Liver (tissue), 9 donors: Measurements from ENCODE around the gene JAK1. TPM values are rescaled to one million over a fixed set of nuclear protein-coding genes. Genes with fewer than 3 reads are reported as not detected.

Source experiments
- DNase-seq: peaks from one replicate; pipeline ENCODE4 v3.0.0-alpha.2; 2017; ENCODE audit warnings: low spot score
- H3K27ac ChIP-seq, 2 donors: one replicate each; pipeline ENCODE4 v1.7.0; 2013; ENCODE audit warnings: inconsistent platforms in 2 of 2, low read length in 2 of 2, control low read depth in 1 of 2, low read depth in 1 of 2, mild to moderate bottlenecking in 1 of 2
- H3K27me3 ChIP-seq, 4 donors: one replicate each; pipeline versions ENCODE4 v1.6.1 to v1.7.0; 2013; ENCODE audit warnings: low read length in 3 of 4, inconsistent platforms in 1 of 4, mild to moderate bottlenecking in 1 of 4, moderate library complexity in 1 of 4; ENCODE audit not compliant: control insufficient read depth in 4 of 4, insufficient read depth in 4 of 4
- H3K36me3 ChIP-seq, 4 donors: one replicate each; pipeline versions ENCODE4 v1.6.1 to v1.7.0; 2013; ENCODE audit warnings: low read length in 3 of 4, mild to moderate bottlenecking in 3 of 4, low read depth in 1 of 4, moderate library complexity in 1 of 4; ENCODE audit not compliant: control insufficient read depth in 4 of 4, insufficient read depth in 3 of 4
- H3K4me1 ChIP-seq, 4 donors: one replicate each; pipeline versions ENCODE4 v1.6.1 to v1.7.0; 2013; ENCODE audit warnings: low read length in 3 of 4, mild to moderate bottlenecking in 3 of 4, moderate library complexity in 1 of 4; ENCODE audit not compliant: control insufficient read depth in 4 of 4, insufficient read depth in 4 of 4
- H3K4me3 ChIP-seq, 3 donors: one replicate each; pipeline versions ENCODE4 v1.6.1 to v1.7.0; 2013; ENCODE audit warnings: low read length in 3 of 3, control low read depth in 1 of 3, low read depth in 1 of 3, mild to moderate bottlenecking in 1 of 3
- H3K9ac ChIP-seq, 2 donors: one replicate each; pipeline ENCODE4 v1.7.0; 2013; ENCODE audit warnings: low read length in 2 of 2, mild to moderate bottlenecking in 2 of 2, moderate library complexity in 2 of 2, control low read depth in 1 of 2, low read depth in 1 of 2
- H3K9me3 ChIP-seq, 4 donors: one replicate each; pipeline versions ENCODE4 v1.6.1 to v1.7.0; 2013; ENCODE audit warnings: low read length in 3 of 4; ENCODE audit not compliant: control insufficient read depth in 4 of 4
- EGR1 ChIP-seq, 2 donors: IDR thresholded peaks; 2 replicates each; pipeline ENCODE4 v1.6.1; 2016 to 2018; ENCODE audit warnings: antibody characterized with exemption in 2 of 2, low read depth in 2 of 2
- FOXA1 ChIP-seq: IDR thresholded peaks from 2 replicates; pipeline ENCODE4 v1.6.1; 2016; ENCODE audit warnings: antibody characterized with exemption
- FOXA2 ChIP-seq: IDR thresholded peaks from 2 replicates; pipeline ENCODE4 v1.6.1; 2016; ENCODE audit warnings: antibody characterized with exemption
- GABPA ChIP-seq, 2 donors: IDR thresholded peaks in 1 of 2; conservative IDR thresholded peaks in 1 of 2; 2 replicates each; pipeline ENCODE4 v1.6.1; 2016; ENCODE audit warnings: antibody characterized with exemption in 2 of 2, mild to moderate bottlenecking in 1 of 2, moderate library complexity in 1 of 2
- HNF4A ChIP-seq, 2 donors: conservative IDR thresholded peaks; 2 replicates each; pipeline ENCODE4 v1.6.1; 2016; ENCODE audit warnings: antibody characterized with exemption in 2 of 2, mild to moderate bottlenecking in 2 of 2
- HNF4G ChIP-seq: IDR thresholded peaks from 2 replicates; pipeline ENCODE4 v1.6.1; 2016; ENCODE audit warnings: antibody characterized with exemption
- JUND ChIP-seq, 2 donors: IDR thresholded peaks; 2 replicates each; pipeline ENCODE4 v1.6.1; 2016; ENCODE audit warnings: antibody characterized with exemption in 2 of 2
- NR2F2 ChIP-seq: IDR thresholded peaks from 2 replicates; pipeline ENCODE4 v1.6.1; 2016; ENCODE audit warnings: antibody characterized with exemption
- RAD21 ChIP-seq, 2 donors: IDR thresholded peaks; 2 replicates each; pipeline ENCODE4 v1.6.1; 2016; ENCODE audit warnings: antibody characterized with exemption in 2 of 2, mild to moderate bottlenecking in 2 of 2
- RXRA ChIP-seq, 2 donors: IDR thresholded peaks; 2 replicates each; pipeline ENCODE4 v1.6.1; 2017 to 2018; ENCODE audit warnings: antibody characterized with exemption in 2 of 2, mild to moderate bottlenecking in 1 of 2
- SP1 ChIP-seq: IDR thresholded peaks from 2 replicates; pipeline ENCODE4 v1.6.1; 2018; ENCODE audit warnings: antibody characterized with exemption, mild to moderate bottlenecking
- TAF1 ChIP-seq: conservative IDR thresholded peaks from 2 replicates; pipeline ENCODE4 v1.6.1; 2016; ENCODE audit warnings: antibody characterized with exemption, mild to moderate bottlenecking
- YY1 ChIP-seq: IDR thresholded peaks from 2 replicates; pipeline ENCODE4 v1.6.1; 2016; ENCODE audit warnings: antibody characterized with exemption, mild to moderate bottlenecking
- WGBS: extraction: QIAGEN DNeasy Blood & Tissue Kit; methylation state at CpG from one replicate; pipeline ENCODE4 v1.1.7; 2013; 5-methylcytosine and 5-hydroxymethylcytosine counted together
- polyA plus RNA-seq, 2 donors: library from polyadenylated mRNA; stranded (reverse) in 1 of 2; unstranded in 1 of 2; fragments of 200-250 nt in 1 of 2; fragments of >200 nt in 1 of 2; fragmentation: Nextera tagmentation in 1 of 2; extraction: Ambion mirVana in 1 of 2; gene quantifications; one replicate each; pipeline versions ENCODE4 v1.2.1 to v1.2.3, GENCODE V29; 2013 to 2015
- total RNA-seq, 2 donors: library from RNA; depleted of rRNA; stranded (reverse); fragments of >200 nt; gene quantifications; one replicate each; pipeline ENCODE4 v1.2.3, GENCODE V29; 2014
- TF ChIP-seq, protein P1 (sequence below): IDR thresholded peaks from 2 replicates; pipeline ENCODE4 v1.6.1; 2016; ENCODE audit warnings: antibody characterized with exemption, mild to moderate bottlenecking
- TF ChIP-seq, protein P2 (sequence below): IDR thresholded peaks from 2 replicates; pipeline ENCODE4 v1.6.1; 2016; ENCODE audit warnings: antibody characterized with exemption
- TF ChIP-seq, protein P3 (sequence below): IDR thresholded peaks from 2 replicates; pipeline ENCODE4 v1.6.1; 2016; ENCODE audit warnings: antibody characterized with exemption
- TF ChIP-seq, protein P4 (sequence below): IDR thresholded peaks from 2 replicates; pipeline ENCODE4 v1.6.1; 2016; ENCODE audit warnings: antibody characterized with exemption
- TF ChIP-seq, protein P5 (sequence below): fragments of 150-350 bp; IDR thresholded peaks from 2 replicates; pipeline ENCODE4 v1.5.1; 2017; ENCODE audit warnings: improper control_type of control experiment, low read depth, low read length; ENCODE audit not compliant: missing input control
- donor health status: healthy.
- donor health status: healthy.
- donor health status: healthy.
- donor health status: healthy.
- donor health status: healthy.

Gene JAK1
- total and polyA plus RNA-seq, 4 donors: 24.1 to 68.6 (median 34.5) TPM

DNA sequence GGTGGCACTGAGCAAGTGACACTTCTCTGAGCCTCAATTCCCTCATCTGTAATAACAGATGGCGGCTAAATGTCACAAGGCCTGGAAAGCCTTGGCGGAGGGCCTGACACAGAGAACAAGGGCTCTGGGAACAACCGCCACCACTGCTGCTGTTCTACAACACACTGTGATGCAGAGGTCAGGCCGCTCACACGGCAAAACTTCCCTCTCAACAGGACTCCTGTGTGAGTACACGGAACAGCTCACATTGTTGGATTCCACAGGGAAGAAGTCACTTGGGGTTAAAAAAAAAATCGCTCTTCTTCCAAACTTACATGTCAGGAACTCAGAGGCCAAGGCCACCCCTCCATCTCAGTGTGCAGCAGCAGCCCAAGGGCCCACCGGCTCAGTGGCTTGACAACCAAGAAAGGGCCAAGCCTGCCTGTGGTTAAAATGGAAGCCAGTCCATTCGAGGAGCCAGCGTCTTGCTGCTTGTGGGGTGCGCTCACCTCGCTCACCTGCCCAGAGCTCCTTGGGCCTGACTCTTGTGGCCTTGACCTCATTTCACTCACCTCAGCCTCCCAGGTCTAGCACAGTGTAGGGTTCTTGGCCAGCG lies 120.4 kb downstream of the JAK1 start:
- Histone ChIP-seq H3K4me1 (peaks cover 0 to 8% (median 4%) of the 10 kb centered on the region in 4 donors), H3K9me3 (no peaks in the 10 kb centered on the region), H3K27me3 (no peaks in the 10 kb centered on the region), H3K4me3 (no peak overlapping the region), H3K9ac (no peak overlapping the region), H3K27ac (no peak overlapping the region), H3K36me3 (peaks cover 13 to 63% (median 44%) of the 10 kb centered on the region in 4 donors)
- TF ChIP-seq TAF1 (no peak), RXRA (IDR thresholded peaks at IDR 0.05) (no peak), GABPA (IDR thresholded peaks at IDR 0.05 in 1 of 2, conservative IDR thresholded peaks at IDR 0.05 in 1 of 2) (no peak), YY1 (no peak), HNF4A (conservative IDR thresholded peaks at IDR 0.05) (no peak), FOXA1 (no peak), RAD21 (IDR thresholded peaks at IDR 0.05) (no peak), EGR1 (IDR thresholded peaks at IDR 0.05; ENCODE audit: low read depth in 2 of 2) (no peak), JUND (IDR thresholded peaks at IDR 0.05) (no peak), FOXA2 (no peak), HNF4G (no peak), SP1 (no peak), NR2F2 (no peak)
- TF ChIP-seq, protein P1, sequence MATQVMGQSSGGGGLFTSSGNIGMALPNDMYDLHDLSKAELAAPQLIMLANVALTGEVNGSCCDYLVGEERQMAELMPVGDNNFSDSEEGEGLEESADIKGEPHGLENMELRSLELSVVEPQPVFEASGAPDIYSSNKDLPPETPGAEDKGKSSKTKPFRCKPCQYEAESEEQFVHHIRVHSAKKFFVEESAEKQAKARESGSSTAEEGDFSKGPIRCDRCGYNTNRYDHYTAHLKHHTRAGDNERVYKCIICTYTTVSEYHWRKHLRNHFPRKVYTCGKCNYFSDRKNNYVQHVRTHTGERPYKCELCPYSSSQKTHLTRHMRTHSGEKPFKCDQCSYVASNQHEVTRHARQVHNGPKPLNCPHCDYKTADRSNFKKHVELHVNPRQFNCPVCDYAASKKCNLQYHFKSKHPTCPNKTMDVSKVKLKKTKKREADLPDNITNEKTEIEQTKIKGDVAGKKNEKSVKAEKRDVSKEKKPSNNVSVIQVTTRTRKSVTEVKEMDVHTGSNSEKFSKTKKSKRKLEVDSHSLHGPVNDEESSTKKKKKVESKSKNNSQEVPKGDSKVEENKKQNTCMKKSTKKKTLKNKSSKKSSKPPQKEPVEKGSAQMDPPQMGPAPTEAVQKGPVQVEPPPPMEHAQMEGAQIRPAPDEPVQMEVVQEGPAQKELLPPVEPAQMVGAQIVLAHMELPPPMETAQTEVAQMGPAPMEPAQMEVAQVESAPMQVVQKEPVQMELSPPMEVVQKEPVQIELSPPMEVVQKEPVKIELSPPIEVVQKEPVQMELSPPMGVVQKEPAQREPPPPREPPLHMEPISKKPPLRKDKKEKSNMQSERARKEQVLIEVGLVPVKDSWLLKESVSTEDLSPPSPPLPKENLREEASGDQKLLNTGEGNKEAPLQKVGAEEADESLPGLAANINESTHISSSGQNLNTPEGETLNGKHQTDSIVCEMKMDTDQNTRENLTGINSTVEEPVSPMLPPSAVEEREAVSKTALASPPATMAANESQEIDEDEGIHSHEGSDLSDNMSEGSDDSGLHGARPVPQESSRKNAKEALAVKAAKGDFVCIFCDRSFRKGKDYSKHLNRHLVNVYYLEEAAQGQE: no peak
- TF ChIP-seq, protein P2, sequence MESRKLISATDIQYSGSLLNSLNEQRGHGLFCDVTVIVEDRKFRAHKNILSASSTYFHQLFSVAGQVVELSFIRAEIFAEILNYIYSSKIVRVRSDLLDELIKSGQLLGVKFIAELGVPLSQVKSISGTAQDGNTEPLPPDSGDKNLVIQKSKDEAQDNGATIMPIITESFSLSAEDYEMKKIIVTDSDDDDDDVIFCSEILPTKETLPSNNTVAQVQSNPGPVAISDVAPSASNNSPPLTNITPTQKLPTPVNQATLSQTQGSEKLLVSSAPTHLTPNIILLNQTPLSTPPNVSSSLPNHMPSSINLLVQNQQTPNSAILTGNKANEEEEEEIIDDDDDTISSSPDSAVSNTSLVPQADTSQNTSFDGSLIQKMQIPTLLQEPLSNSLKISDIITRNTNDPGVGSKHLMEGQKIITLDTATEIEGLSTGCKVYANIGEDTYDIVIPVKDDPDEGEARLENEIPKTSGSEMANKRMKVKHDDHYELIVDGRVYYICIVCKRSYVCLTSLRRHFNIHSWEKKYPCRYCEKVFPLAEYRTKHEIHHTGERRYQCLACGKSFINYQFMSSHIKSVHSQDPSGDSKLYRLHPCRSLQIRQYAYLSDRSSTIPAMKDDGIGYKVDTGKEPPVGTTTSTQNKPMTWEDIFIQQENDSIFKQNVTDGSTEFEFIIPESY: no peak
- TF ChIP-seq, protein P3, sequence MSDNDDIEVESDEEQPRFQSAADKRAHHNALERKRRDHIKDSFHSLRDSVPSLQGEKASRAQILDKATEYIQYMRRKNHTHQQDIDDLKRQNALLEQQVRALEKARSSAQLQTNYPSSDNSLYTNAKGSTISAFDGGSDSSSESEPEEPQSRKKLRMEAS: no peak
- TF ChIP-seq, protein P4, sequence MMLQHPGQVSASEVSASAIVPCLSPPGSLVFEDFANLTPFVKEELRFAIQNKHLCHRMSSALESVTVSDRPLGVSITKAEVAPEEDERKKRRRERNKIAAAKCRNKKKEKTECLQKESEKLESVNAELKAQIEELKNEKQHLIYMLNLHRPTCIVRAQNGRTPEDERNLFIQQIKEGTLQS: no peak
- TF ChIP-seq, protein P5, sequence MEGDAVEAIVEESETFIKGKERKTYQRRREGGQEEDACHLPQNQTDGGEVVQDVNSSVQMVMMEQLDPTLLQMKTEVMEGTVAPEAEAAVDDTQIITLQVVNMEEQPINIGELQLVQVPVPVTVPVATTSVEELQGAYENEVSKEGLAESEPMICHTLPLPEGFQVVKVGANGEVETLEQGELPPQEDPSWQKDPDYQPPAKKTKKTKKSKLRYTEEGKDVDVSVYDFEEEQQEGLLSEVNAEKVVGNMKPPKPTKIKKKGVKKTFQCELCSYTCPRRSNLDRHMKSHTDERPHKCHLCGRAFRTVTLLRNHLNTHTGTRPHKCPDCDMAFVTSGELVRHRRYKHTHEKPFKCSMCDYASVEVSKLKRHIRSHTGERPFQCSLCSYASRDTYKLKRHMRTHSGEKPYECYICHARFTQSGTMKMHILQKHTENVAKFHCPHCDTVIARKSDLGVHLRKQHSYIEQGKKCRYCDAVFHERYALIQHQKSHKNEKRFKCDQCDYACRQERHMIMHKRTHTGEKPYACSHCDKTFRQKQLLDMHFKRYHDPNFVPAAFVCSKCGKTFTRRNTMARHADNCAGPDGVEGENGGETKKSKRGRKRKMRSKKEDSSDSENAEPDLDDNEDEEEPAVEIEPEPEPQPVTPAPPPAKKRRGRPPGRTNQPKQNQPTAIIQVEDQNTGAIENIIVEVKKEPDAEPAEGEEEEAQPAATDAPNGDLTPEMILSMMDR: no peak
- WGBS: 95% methylated on average over 13 of the region's 13 CpGs
- no peak for DNase-seq
